GM18858 (cell line): ENCODE results near the gene RIMS4.
"Not testable (repeated sequence)": the region's sequence is repeated elsewhere in the genome, so short reads cannot be mapped to it uniquely, and the experiment has no call there.

ENCODE experiments used
- ATAC-seq: cut with Tn5 transposase; IDR thresholded peaks from one replicate; pipeline ENCODE4 v1.9.1; 2021; ENCODE audit not compliant: unreplicated experiment

RIMS4 gene

GRCh38 chr20:44830995-44831394 is 20.6 kb upstream of the RIMS4 start:
- no peak for ATAC-seq

- ATAC-seq, result no peak
These were observed 20.2 kb upstream of the RIMS4 start for GRCh38 chr20:44830523-44830922.

GRCh38 chr20:44829688-44830087 is 19.3 kb upstream of the RIMS4 start:
- ATAC-seq, result no peak

GRCh38 chr20:44828640-44829039 is 18.3 kb upstream of the RIMS4 start:
- no peak for ATAC-seq

GRCh38 chr20:44827401-44827800 is 17.1 kb upstream of the RIMS4 start:
- no peak for ATAC-seq

- not testable (repeated sequence) for ATAC-seq
These were observed 11.2 kb upstream of the RIMS4 start for GRCh38 chr20:44821576-44821975.

GRCh38 chr20:44819936-44820335 is 9.6 kb upstream of the RIMS4 start:
- ATAC-seq, result no peak

- no peak for ATAC-seq
These were observed 7.0 kb upstream of the RIMS4 start for GRCh38 chr20:44817143-44817910.

- ATAC-seq, result no peak
These were observed 4.6 kb upstream of the RIMS4 start for GRCh38 chr20:44814937-44815336.

- ATAC-seq, result no peak
These were observed 872 bp upstream of the RIMS4 start for GRCh38 chr20:44811150-44811685.

GRCh38 chr20:44810061-44810390 is 320 bp downstream of the RIMS4 start:
- no peak for ATAC-seq

GRCh38 chr20:44809380-44810060 is 826 bp downstream of the RIMS4 start:
- no peak for ATAC-seq

GRCh38 chr20:44807684-44808056 is 2.7 kb downstream of the RIMS4 start:
- ATAC-seq, result no peak

GRCh38 chr20:44807051-44807683 is 3.2 kb downstream of the RIMS4 start:
- ATAC-seq, result no peak

GRCh38 chr20:44805979-44806620 is 4.2 kb downstream of the RIMS4 start:
- no peak for ATAC-seq

GRCh38 chr20:44805335-44805978 is 4.9 kb downstream of the RIMS4 start:
- no peak for ATAC-seq

GRCh38 chr20:44803383-44803941 is 6.9 kb downstream of the RIMS4 start:
- no peak for ATAC-seq

GRCh38 chr20:44802702-44803101 is 7.6 kb downstream of the RIMS4 start:
- ATAC-seq, result no peak

GRCh38 chr20:44800391-44801046 is 9.8 kb downstream of the RIMS4 start:
- no peak for ATAC-seq

- no peak for ATAC-seq
These were observed 10.7 kb downstream of the RIMS4 start for GRCh38 chr20:44799691-44800090.
